HEK293T (cell line): ENCODE measurements around the gene SH3PXD2A.

Experiments used
- CTCF ChIA-PET: fragments of 350-600 bp; formaldehyde crosslinking; extraction: SDS; loops from one replicate; lab custom pipeline; 2021; ENCODE audit warnings: antibody characterized with exemption, inconsistent platforms; lab: Yijun Ruan, JAX
- POLR2A ChIA-PET: fragments of 350-600 bp; formaldehyde crosslinking; extraction: SDS; loops from one replicate; lab custom pipeline; 2020; ENCODE audit warnings: antibody characterized with exemption, inconsistent platforms; lab: Yijun Ruan, JAX
- DNase-seq: peaks from one replicate; pipeline ENCODE4 v3.0.0; 2012; ENCODE audit warnings: mixed read lengths; ENCODE audit errors: extremely low spot score
- ARNT ChIP-seq: fragments of 450-650 bp; IDR thresholded peaks from 2 replicates; pipeline ENCODE4 v1.6.1; 2017; ENCODE audit warnings: mild to moderate bottlenecking
- BHLHE40 ChIP-seq: fragments of 450-650 bp; IDR thresholded peaks from 2 replicates; pipeline ENCODE4 v1.6.1; 2016; ENCODE audit warnings: mild to moderate bottlenecking, moderate library complexity, borderline replicate concordance
- CTBP1 ChIP-seq: fragments of 450-650 bp; IDR thresholded peaks from 2 replicates; pipeline ENCODE4 v1.6.1; 2016; ENCODE audit warnings: borderline replicate concordance
- ELF4 ChIP-seq: fragments of 450-650 bp; IDR thresholded peaks from 2 replicates; pipeline ENCODE4 v1.6.1; 2017; ENCODE audit warnings: antibody characterized with exemption
- FOXA1 ChIP-seq: fragments of 450-650 bp; IDR thresholded peaks from 2 replicates; pipeline ENCODE4 v1.6.1; 2016; ENCODE audit warnings: mild to moderate bottlenecking
- FOXK2 ChIP-seq: fragments of 450-650 bp; IDR thresholded peaks from 2 replicates; pipeline ENCODE4 v1.6.1; 2016; ENCODE audit warnings: mild to moderate bottlenecking
- FOXM1 ChIP-seq: fragments of 450-650 bp; IDR thresholded peaks from 2 replicates; pipeline ENCODE4 v1.6.1; 2017; ENCODE audit warnings: mild to moderate bottlenecking, borderline replicate concordance
- HDGF ChIP-seq: fragments of 450-650 bp; IDR thresholded peaks from 2 replicates; pipeline ENCODE4 v1.6.1; 2017; ENCODE audit warnings: antibody characterized with exemption, borderline replicate concordance
- L3MBTL2 ChIP-seq: fragments of 450-650 bp; conservative IDR thresholded peaks from 2 replicates; pipeline ENCODE4 v1.6.1; 2016; ENCODE audit warnings: mild to moderate bottlenecking
- LEF1 ChIP-seq: fragments of 450-650 bp; IDR thresholded peaks from 2 replicates; pipeline ENCODE4 v1.6.1; 2017; ENCODE audit warnings: mild to moderate bottlenecking, borderline replicate concordance
- NFRKB ChIP-seq: fragments of 450-650 bp; IDR thresholded peaks from 2 replicates; pipeline ENCODE4 v1.6.1; 2016; ENCODE audit warnings: mild to moderate bottlenecking, moderate library complexity
- SP1 ChIP-seq: fragments of 450-650 bp; IDR thresholded peaks from 2 replicates; pipeline ENCODE4 v1.6.1; 2017
- SUZ12 ChIP-seq: fragments of 450-650 bp; IDR thresholded peaks from 2 replicates; pipeline ENCODE4 v1.6.1; 2016; ENCODE audit warnings: mild to moderate bottlenecking
- TARDBP ChIP-seq: fragments of 450-650 bp; IDR thresholded peaks from 2 replicates; pipeline ENCODE4 v1.6.1; 2016
- ZNF384 ChIP-seq: fragments of 450-650 bp; IDR thresholded peaks from 2 replicates; pipeline ENCODE4 v1.6.1; 2016
- TF ChIP-seq, protein P1 (sequence below): fragments of 450-650 bp; IDR thresholded peaks from 2 replicates; pipeline ENCODE4 v1.6.1; 2016

SH3PXD2A gene

DNA sequence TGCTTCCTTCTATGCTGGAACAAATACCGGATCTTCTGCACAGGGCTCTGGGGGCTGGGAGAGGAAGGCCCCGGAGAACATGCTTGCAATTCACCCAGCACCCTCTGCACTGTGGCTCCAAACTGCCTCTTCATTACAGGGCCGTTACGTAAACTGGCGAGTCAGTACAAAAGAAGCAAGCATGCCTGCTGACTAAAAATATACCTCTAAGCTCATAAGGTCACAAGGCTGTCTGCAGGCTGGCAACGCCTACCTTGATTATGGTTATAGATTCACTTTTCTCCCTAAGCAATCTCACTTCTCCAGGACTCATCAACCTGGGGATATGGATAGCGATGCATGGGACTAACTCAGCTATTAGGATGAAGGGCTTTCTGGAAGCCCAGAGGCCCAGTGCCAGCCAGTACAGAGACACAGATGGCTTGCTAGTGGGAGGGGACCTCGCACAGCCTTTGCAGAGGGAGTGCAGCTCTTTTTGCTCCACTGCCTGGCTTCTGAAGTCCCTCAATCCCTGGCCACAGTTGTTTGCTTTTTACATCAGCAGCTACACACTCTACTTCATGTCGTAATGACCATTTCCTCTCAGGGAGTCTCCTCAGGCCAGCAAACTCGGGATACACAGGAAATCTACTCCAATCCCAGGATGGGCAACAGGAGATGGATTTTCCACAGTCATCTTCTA lies 96.1 kb downstream of the SH3PXD2A start:
- ChIA-PET POLR2A (no interaction called here), CTCF (interaction anchor here (0.9 to 1.0 kb wide), 2 partner anchors 10 to 13 kb away, joined by 3 read pairs; no protein-coding TSS in a partner anchor)
- DNase-seq, result no peak
- TF ChIP-seq NFRKB (no peak), SUZ12 (no peak), FOXA1 (no peak), CTBP1 (no peak), ARNT (no peak), LEF1 (no peak), ELF4 (no peak), TARDBP (no peak), FOXM1 (no peak), HDGF (no peak)
- TF ChIP-seq, protein P1, sequence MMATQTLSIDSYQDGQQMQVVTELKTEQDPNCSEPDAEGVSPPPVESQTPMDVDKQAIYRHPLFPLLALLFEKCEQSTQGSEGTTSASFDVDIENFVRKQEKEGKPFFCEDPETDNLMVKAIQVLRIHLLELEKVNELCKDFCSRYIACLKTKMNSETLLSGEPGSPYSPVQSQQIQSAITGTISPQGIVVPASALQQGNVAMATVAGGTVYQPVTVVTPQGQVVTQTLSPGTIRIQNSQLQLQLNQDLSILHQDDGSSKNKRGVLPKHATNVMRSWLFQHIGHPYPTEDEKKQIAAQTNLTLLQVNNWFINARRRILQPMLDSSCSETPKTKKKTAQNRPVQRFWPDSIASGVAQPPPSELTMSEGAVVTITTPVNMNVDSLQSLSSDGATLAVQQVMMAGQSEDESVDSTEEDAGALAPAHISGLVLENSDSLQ, result no peak

DNA sequence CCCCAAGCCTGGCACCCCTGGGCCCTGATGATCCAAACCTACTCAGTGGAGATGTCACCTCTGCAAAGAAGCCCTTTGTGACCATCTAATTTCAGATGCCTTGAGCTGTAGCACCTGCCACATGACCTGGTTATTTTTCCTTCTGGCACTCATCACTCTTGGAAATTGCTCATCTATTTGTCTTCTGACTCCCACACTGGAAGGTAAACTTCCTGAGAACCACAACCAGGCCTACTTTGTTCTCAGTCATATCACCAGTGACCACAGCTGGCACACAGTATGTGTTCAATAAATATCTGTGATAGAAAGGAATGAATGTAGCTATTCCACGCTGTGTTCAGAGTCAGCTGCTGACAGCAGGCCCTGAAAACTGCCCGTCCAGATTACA lies 97.1 kb downstream of the SH3PXD2A start:
- no peak for DNase-seq
- no peak for TF ChIP-seq FOXM1
- no peak for TF ChIP-seq LEF1
- TF ChIP-seq ELF4, result no peak
- ChIA-PET POLR2A (no interaction called here), CTCF (interaction anchor here (0.8 to 1.0 kb wide), 2 partner anchors 11 to 21 kb away, joined by 3 read pairs; no protein-coding TSS in a partner anchor)

DNA sequence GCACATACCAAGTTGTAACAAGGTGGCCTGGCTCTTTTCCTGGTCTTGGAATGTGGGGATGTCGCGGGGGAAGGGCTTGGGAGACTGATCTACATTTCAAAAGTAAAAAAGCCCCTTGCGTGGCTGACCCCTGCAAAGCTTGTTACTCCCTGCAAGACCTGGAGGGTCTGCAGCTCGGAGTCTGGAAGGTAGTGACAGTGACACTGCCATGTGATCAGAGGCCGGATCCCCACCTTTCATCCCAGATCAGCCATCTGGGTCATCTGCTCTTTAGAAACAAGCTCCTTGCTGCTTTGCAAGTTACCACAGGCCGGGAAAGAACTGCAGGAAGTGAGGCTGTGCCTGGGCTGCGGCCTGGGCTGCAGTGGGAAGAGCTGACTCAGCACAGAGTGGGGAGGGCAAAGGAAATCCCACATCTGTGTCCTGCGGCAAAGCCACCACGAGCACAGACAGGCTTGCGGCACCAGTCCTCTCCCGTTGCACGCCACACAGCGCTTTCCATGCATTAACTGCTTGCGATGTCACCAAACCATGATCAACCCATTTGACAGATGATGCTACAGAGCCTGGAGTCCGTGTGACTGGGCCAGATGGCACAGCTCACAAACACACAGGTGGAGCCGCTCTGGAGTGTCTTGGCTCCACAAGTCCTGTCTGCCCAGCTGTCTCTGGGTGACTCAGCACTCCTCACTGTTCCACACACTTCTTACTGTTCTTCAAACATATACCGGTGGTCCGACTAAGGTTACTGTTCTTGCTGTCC lies 97.7 kb downstream of the SH3PXD2A start:
- POLR2A ChIA-PET, result no interaction called here
- TF ChIP-seq TARDBP (no peak), BHLHE40 (no peak), ARNT (no peak), CTBP1 (no peak), LEF1 (no peak), ELF4 (no peak), SUZ12 (no peak), ZNF384 (no peak), FOXM1 (no peak), L3MBTL2 (no peak), HDGF (no peak), SP1 (no peak)
- TF ChIP-seq, protein P1, result no peak
- CTCF ChIA-PET, result interaction anchor here (0.8 to 1.2 kb wide), 3 partner anchors 11 to 44 kb away, joined by 3 read pairs; no protein-coding TSS in a partner anchor
- DNase-seq, result no peak

DNA sequence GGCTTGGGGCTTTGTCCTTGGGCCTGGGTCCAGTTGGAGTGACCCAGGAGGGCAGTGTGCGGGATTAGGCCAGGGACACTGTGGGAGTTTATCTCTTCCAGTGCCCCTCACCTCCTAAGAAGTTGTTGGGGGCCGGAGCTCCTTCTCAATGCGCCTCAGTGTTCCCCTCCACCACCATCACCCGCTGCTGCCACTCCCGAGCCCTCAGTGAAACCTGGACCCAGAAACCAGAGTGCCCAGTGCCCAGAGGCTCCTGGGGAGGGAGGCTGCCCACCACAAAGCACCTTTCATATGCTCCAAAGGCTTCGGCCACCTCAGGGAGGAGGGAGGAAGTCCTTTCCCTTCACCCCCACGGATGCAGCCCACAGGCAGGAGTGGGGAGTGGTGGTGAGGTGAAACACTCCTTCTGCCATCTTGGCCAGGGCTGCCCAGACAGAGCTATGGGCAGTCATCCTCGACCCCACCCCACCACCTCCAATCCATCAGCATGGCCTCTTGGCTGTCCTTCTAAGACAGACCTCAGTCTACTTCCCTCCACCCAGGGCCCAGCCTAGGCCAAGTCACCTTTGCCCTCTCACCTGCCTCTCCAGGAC lies 99.0 kb downstream of the SH3PXD2A start:
- TF ChIP-seq SUZ12 (no peak), FOXM1 (no peak), ARNT (no peak), BHLHE40 (no peak), NFRKB (no peak), L3MBTL2 (no peak), ZNF384 (no peak), HDGF (no peak), LEF1 (no peak), SP1 (no peak), FOXA1 (no peak), CTBP1 (no peak), TARDBP (no peak), FOXK2 (no peak), ELF4 (no peak)
- TF ChIP-seq, protein P1, result no peak
- DNase-seq, result no peak
- ChIA-PET POLR2A (no interaction called here), CTCF (no interaction called here)

DNA sequence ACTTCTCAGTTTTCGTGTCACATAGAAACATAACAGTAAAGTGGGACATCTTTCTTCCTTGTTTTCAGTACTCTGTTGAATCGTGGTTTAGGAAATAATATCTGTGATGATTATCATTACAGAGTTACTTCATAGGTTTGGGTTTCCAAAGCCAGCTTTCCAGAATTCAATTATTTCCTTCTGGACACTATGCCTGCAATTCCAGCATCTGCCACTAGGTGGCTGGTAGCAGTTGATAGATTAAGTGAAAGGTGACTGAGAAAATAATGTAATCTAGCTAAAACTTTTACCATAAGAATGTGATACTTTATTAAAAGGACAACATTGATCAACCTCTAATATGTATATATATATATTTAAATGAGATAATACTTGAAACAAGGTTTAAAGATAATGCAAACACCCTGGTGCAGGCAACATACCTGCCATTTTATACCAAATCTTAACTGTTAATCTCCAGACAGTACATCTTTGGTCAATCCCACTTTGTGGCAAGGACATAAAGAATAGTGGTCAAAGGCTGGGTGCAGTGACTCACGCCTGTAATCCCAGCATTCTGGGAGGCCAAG lies 102.6 kb downstream of the SH3PXD2A start:
- ChIA-PET CTCF (interaction anchor here (0.5 to 1.8 kb wide), 4 partner anchors 11 to 325 kb away, joined by 3 to 6 read pairs (median 4); no protein-coding TSS in a partner anchor), POLR2A (no interaction called here)
- DNase-seq, result no peak
- TF ChIP-seq L3MBTL2 (no peak), FOXA1 (no peak), HDGF (no peak), FOXK2 (no peak), BHLHE40 (no peak), LEF1 (no peak), FOXM1 (no peak), ARNT (no peak), SP1 (no peak), SUZ12 (no peak), CTBP1 (no peak), ELF4 (no peak), TARDBP (no peak), ZNF384 (no peak), NFRKB (no peak)
- TF ChIP-seq, protein P1, result no peak
